ENCODE measurements around the gene NUP107. TPM values are rescaled to one million over a fixed set of nuclear protein-coding genes. Genes with fewer than 3 reads are reported as not detected.
A peak's percentile ranks its signal among the peaks of the same experiment; 100 is the strongest.

The NUP107 gene
- total RNA-seq, 6 experiments from 2014 or later, result 35.0 to 49.9 (median 48.6) TPM

DNA sequence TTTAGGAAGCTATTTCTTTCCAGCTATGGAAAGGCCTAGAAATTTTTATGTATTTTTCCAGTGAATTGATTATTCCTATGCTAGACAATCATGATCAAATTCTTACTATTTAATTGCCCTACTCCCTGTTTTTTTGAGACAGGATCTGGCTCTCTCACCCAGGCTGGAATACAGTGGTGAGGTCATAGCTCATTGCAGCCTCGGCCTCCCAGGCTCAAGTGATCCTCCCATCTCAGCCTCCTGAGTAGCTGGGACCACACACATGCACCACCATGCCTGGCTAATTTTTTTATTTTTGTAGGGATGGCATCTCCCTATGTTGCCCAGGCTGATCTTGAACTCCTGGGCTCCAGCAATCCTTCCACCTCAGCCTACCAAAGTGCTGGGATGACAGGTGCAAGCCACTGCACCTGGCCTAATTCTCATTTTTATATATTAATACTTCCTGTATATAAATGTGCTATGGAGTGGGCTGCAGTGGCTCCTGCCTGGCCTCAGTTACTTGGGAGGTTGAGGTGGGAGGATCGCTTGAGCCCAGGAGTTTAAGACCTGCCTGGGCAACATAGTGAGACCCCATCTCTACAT lies 105.2 kb downstream of the NUP107 start:
- Mint-ChIP-seq H3K4me1 (ENCODE audit: low read depth) (peaks cover 33% of the 10 kb centered on the region), H3K27ac (no peak overlapping the region), H3K9me3 (no peaks in the 10 kb centered on the region), H3K4me3 (no peak overlapping the region), H3K27me3 (ENCODE audit: insufficient read depth) (no peaks in the 10 kb centered on the region), H3K36me3 (ENCODE audit: low read depth) (no peaks in the 10 kb centered on the region; the same call in 1 of the 2 replicates)
- DNase-seq, result no peak
- TF ChIP-seq, protein P1, sequence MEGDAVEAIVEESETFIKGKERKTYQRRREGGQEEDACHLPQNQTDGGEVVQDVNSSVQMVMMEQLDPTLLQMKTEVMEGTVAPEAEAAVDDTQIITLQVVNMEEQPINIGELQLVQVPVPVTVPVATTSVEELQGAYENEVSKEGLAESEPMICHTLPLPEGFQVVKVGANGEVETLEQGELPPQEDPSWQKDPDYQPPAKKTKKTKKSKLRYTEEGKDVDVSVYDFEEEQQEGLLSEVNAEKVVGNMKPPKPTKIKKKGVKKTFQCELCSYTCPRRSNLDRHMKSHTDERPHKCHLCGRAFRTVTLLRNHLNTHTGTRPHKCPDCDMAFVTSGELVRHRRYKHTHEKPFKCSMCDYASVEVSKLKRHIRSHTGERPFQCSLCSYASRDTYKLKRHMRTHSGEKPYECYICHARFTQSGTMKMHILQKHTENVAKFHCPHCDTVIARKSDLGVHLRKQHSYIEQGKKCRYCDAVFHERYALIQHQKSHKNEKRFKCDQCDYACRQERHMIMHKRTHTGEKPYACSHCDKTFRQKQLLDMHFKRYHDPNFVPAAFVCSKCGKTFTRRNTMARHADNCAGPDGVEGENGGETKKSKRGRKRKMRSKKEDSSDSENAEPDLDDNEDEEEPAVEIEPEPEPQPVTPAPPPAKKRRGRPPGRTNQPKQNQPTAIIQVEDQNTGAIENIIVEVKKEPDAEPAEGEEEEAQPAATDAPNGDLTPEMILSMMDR (IDR thresholded peaks at IDR 0.05), result no peak

DNA sequence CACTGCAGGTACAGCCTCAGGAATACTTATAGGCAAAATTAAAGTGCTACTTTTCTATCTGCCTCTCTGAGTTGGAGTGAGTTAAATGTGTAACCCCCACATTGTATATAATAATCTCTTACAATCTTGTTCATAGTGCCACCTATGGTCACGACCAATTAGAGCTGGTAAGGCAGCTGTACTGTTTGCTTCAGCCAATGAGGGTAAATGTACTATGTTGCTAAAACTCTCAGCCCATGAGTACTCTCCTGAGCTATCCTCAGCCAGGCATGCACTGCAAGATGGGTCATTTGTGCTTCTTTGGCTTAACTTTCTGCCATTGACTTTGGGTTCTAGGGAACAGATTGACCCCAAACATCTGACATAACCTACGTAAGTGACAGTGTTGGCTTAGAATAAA lies 106.2 kb downstream of the NUP107 start:
- Mint-ChIP-seq H3K27me3 (ENCODE audit: insufficient read depth) (no peaks in the 10 kb centered on the region), H3K4me3 (no peak overlapping the region), H3K36me3 (ENCODE audit: low read depth) (no peaks in the 10 kb centered on the region), H3K27ac (no peak overlapping the region), H3K9me3 (no peaks in the 10 kb centered on the region), H3K4me1 (ENCODE audit: low read depth) (peaks cover 23% of the 10 kb centered on the region)
- peak; percentile 20 for DNase-seq
- TF ChIP-seq, protein P1 (IDR thresholded peaks at IDR 0.05), result no peak

DNA sequence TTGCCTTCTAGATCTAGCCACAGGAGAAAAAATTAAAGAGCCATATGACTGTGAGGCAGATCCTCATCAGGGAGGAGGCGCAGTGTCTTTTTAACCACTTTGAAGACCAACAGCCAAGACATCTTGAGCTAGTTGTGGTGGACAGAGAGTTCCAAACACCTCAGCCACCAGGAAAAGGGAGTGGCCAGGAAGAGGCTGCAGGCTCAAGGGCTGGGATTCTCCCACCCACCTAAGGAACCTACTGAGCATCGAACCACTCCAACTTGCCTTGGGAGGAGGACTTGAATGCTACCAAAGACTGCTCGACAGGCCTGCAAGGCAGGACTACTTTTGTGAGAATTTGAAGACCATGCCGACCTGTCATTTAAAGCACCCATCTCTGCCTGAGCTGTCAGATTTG lies 106.7 kb downstream of the NUP107 start:
- no peak for DNase-seq
- no peak overlapping the region for H3K27ac Mint-ChIP-seq
- no peak overlapping the region for H3K4me3 Mint-ChIP-seq
- no peaks in the 10 kb centered on the region for H3K9me3 Mint-ChIP-seq
- H3K4me1 Mint-ChIP-seq (ENCODE audit: low read depth), result peaks cover 20% of the 10 kb centered on the region
- H3K27me3 Mint-ChIP-seq (ENCODE audit: insufficient read depth), result no peaks in the 10 kb centered on the region
- no peaks in the 10 kb centered on the region for H3K36me3 Mint-ChIP-seq (ENCODE audit: low read depth)
- TF ChIP-seq, protein P1 (IDR thresholded peaks at IDR 0.05), result no peak

DNA sequence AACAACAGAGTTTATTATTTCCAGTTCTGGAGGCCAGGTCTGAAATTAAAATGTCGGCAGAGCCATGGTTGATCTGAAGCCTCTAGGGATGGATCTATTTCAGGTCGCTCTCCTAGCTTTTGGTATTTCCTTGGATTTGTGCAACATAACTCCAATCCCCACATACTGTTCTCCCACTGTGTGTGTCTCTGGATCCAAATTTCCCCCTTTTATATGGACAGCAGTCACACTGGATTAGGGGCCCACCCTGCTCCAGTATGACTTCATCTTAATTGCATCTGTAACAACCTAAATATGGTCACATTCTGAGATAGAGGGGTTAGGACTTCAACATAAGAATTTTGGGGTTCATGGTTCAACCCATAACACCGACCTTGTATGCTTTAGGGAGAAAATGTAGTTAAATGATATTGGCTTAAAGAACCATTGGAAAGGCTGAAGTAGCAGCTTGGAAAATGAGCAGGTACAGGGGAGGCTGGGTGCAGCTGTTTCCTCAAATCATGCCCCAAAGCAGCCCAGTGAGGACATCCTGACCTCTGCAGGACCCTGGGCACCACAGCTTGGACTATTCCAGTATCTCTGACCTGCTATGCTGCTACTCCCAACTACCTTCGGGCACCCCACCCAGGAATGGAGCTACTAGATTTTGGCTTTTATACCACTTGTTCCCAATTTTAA lies 107.3 kb downstream of the NUP107 start:
- Mint-ChIP-seq H3K27ac (no peak overlapping the region), H3K4me1 (ENCODE audit: low read depth) (peaks cover 20% of the 10 kb centered on the region), H3K27me3 (ENCODE audit: insufficient read depth) (no peaks in the 10 kb centered on the region), H3K9me3 (no peaks in the 10 kb centered on the region), H3K4me3 (no peak overlapping the region), H3K36me3 (ENCODE audit: low read depth) (no peaks in the 10 kb centered on the region)
- TF ChIP-seq, protein P1 (IDR thresholded peaks at IDR 0.05), result no peak
- DNase-seq, result no peak

DNA sequence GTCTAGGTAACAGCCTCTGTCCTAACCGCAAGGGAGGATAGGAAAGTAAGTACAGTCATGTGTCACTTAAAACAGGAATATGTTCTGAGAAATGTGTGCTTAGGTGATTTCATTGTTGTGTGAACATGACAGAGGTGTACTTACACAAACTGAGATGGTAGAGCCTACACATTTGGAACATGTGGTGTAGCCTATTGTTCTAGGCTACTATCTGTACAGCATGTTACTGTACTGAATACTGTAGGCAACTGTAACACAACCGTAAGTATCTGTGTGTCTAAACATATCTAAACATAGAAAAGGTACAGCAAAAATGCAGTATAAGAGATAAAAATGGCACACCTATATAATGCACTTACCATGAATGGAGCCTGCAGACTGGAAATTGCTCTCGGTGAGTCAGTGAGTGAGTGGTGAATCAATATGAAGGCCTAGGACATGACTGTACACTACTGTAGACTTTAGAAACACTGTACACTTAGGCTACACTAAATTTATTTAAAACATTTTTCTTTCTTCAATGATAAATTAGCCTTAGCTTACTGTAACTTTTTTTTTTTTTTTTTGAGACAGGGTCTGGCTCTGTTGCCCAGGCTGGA lies 108.0 kb downstream of the NUP107 start:
- Mint-ChIP-seq H3K36me3 (ENCODE audit: low read depth) (no peaks in the 10 kb centered on the region), H3K27me3 (ENCODE audit: insufficient read depth) (no peaks in the 10 kb centered on the region), H3K4me3 (no peak overlapping the region), H3K4me1 (ENCODE audit: low read depth) (peaks cover 20% of the 10 kb centered on the region), H3K27ac (peak overlapping the region; percentile 18; the same call in 1 of the 2 replicates), H3K9me3 (no peaks in the 10 kb centered on the region)
- peak; percentile 73 for DNase-seq
- TF ChIP-seq, protein P1 (IDR thresholded peaks at IDR 0.05), result no peak

Other genes with a start within 250 kb of the NUP107 start
- gene RAP1B, start 76.1 kb upstream of the NUP107 start, total RNA-seq (2021; fragmentation: NEBNext Ultra II Directional; extraction: Animal tissue kit (Norgen Biotek cat#: 25700)), result 100 to 1,000 TPM; 179 to 221 (median 213) TPM
- gene SLC35E3, start 59.2 kb downstream of the NUP107 start, total RNA-seq (2021; fragmentation: NEBNext Ultra II Directional; extraction: Animal tissue kit (Norgen Biotek cat#: 25700)), result 10 to 100 TPM; 10.7 to 17.0 (median 12.0) TPM
- gene MDM2, start 121.2 kb downstream of the NUP107 start, total RNA-seq (2021; fragmentation: NEBNext Ultra II Directional; extraction: Animal tissue kit (Norgen Biotek cat#: 25700)), result 100 to 1,000 TPM; 216 to 270 (median 236) TPM
- gene CPM, start 246.2 kb downstream of the NUP107 start, total RNA-seq (2021; fragmentation: NEBNext Ultra II Directional; extraction: Animal tissue kit (Norgen Biotek cat#: 25700)), result 1 to 10 TPM; 1.4 to 3.0 (median 2.3) TPM

Data from HFFc6 (cell line).